Fibroblast of peridontal ligament (primary cell): ENCODE data around the gene TOP2B.

Experiments
- DNase-seq: peaks from one replicate; pipeline ENCODE4 v3.0.0-alpha.2; 2010; ENCODE audit errors: extremely low read depth

TOP2B gene

GRCh38 chr3:25677121-25677520 lies 12.4 kb upstream of the TOP2B start:
- no peak for DNase-seq

GRCh38 chr3:25674670-25675069 lies 10.0 kb upstream of the TOP2B start:
- no peak for DNase-seq

GRCh38 chr3:25673738-25674298 lies 9.1 kb upstream of the TOP2B start:
- no peak for DNase-seq

DNA sequence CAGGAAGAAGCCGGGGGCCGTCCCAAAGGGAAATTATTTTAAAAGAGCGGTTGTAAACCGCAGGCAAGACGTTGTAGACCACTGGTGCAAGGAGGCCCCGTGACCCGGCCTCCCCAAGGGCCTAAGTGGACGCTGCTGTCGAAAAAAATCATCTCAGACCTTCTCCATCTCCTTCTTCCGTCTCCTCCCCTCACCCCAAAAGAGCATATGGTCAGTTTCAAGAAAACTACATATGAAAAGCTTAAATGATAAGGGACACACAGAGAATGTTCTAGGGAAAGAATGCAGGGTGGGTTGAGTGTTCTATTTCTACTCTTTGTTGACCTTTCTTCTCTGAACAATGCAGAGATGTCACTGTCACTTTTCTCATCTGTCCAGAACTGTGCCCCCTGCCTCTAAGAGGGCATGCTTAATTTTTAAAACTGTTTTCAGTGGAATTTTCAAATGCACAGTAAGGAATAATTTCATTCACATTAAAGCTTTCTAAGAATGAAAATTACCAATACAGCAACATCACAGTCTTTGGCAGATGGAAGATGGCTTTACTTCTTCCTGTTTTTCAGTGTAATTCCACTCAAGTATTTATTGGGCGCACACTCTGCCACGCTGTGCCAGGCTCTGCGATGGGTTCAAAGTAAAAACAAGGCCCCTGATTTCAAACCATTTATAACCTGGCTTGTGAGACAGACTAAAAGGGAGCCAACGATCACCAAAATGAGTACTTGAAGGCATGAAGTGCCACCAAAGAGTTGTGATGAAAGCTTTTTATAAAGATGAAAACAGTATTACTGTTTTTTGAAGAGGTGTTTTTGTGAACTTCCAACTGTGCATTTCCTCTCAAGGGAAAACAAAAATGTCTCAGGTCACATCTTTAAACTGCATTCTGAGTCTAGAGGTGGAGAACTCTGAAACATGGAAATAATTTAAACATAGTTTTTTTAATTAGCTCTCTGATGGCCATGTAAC lies 891 bp upstream of the TOP2B start:
- DNase-seq, result no peak

GRCh38 chr3:25663869-25664811 lies 567 bp downstream of the TOP2B start:
- DNase-seq, result peak; percentile 38

DNA sequence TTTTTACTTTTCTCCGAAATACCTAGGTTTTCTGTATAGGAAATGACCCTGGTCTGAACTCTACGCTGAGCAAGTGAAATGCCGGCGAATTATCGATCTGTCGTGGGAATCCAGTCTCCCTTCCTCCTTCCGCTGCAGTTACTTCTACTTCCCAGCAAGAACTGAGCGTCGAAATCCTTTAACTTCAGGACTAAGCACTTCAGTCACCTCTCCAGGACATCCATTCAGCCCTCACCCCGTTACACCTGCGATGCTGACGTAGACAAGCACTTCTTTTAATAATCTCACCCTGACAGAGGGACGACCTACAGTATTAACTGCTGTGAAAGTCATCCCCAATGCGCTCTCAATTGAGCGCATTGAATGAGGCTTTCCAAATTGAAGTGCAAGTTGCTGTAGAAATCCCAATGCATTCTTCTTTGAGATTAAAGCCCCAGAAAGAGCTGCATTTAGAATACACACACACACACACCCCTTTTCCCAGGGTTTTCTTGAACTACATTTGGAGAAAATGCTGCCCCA lies 1.3 kb downstream of the TOP2B start:
- DNase-seq, result peak; percentile 40

DNA sequence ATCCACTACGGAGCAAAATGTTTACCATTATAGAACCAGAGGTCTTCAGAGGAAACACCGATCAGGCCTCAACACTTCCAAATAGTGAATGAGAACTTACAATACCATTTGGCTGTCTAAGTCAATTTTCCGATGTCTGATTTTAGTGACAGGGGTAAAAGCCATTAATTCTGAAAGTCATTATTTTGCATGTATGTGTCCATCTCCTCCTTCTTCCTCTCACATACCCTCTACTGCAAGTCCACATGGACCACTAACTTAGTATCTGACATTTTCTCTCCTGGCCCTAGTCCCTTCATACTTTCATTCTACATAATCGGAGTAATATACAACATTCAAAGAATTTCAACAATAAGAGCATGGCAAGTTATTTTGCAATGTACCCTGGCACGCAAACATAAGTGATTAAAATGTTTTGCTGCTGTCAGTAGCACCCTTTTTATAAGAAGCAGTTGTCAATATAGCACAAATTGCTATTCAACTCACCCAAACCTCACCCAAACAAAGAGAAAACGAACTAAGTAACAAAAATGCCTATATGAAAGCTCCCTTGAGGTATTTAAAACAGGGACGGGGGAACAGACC lies 1.9 kb downstream of the TOP2B start:
- DNase-seq, result peak; percentile 18

DNA sequence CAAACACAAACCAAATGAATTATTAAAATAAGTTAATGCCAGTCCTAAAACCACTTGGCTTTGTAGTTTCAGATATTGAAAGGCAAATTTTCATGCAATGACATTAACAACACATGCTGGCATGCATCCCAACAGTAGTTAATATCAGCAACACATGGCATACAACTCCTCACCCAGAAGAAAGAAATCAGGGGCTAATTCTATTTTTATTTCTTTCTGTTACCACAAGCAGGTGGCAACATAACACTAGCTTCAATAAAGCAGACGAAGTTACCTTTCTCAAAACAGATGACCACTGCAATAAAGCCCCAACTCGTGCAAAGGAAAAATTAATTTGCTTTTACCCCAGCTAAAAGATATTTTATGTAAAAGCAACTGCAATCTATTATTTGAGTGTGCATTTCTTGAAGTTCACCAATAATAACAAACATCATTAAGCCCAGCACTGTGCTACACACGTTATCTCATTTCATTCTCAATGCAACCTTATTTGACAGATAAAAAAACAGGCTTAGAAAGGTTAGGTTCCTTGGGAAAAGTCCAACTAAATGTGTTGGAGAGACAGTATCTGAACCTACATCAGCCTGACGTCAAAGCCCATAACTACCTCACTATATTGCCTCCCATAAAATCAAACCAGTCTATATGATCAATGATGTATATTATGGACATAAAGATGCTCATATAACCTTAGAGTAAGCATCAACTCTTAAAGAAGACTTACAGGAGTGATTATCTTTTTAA lies 2.8 kb downstream of the TOP2B start:
- DNase-seq, result no peak

- DNase-seq, result no peak
Measured at GRCh38 chr3:25658836-25659235, 5.9 kb downstream of the TOP2B start.

- DNase-seq, result no peak
Measured at GRCh38 chr3:25657293-25657692, 7.4 kb downstream of the TOP2B start.

GRCh38 chr3:25655659-25656058 lies 9.0 kb downstream of the TOP2B start:
- no peak for DNase-seq

GRCh38 chr3:25654576-25654975 lies 10.1 kb downstream of the TOP2B start:
- DNase-seq, result no peak

DNA sequence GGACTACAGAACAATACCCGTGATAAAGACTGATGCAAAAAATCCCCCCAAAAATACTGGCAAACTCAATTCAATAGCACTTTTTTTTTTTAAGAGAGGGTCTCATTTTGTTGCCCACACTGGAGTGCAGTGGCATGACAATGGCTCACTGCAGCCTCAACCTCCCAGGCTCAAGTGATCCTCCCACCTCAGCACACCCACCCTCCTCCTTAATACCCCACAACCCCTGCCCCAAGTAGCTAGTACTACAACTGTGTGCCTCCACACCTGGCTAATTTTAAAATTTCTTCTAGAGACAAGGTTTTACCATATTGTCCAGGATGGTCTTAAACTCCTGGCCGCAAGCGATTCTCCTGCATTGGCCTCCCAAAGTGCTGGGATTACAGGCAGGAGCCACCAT lies 11.4 kb downstream of the TOP2B start:
- no peak for DNase-seq

- peak; percentile 51 for DNase-seq
Measured at GRCh38 chr3:25652921-25653320, 11.8 kb downstream of the TOP2B start.

DNA sequence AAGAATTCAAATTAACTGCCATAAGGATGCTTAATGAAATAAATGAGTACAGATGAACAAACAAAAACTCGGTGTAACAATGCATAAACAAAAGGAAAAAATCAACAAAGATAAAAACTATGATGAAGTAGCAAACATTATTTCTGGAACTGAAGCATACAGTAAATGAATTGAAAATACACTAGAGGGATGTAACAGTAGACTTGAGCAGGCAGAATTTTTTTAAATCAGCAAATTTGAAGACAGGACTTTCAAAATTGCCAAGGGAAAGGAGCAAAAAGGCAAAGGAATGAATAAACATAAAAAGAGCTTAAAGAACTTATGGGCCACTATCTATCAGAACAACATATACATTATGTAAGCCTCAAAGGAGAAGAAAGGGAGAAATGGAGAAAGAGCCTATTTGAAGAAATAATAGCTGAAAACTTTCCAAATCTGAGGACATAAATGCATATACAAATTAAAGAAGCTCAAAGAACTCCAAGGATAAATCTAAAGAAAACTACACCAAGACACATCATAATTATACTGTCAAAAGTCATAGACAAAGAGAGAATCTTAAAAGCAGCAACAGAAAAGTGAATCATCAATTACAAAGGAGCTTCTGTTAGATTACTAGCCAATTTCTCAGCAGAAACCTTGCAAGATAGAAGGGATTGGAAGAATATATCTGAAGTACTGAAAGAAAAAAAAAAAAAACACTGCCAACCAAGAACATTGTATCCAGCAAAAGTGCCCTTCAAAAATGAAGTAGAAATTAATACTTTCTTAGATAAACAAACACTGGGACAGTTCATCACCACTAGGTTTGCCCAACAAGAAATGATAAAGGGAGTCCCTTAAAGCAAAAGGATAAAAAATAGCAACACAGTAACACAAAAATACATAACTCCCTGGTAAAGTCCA lies 15.5 kb downstream of the TOP2B start:
- DNase-seq, result no peak

- peak; percentile 89 for DNase-seq
Measured at GRCh38 chr3:25648107-25648535, 16.6 kb downstream of the TOP2B start.

GRCh38 chr3:25635038-25635437 lies 29.7 kb downstream of the TOP2B start:
- no peak for DNase-seq

GRCh38 chr3:25633919-25634318 lies 30.8 kb downstream of the TOP2B start:
- DNase-seq, result no peak

DNA sequence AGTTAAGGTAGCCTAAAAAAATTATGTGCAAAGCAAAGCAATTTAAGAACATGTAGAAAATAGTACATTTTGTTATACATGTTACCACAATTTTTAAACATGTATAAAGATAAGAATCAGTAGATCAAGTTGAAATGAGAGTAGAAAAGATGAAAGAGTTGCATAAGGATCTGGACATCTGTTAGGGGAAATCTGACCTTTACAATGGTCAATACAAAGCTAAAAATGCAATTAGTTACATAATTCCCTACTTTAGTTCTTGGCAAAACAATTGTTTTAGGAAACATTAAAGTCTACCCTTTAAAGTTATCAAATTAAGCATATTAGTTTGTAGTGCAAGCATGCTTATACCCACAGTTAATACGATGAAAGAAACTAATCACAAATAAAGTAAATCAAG lies 32.7 kb downstream of the TOP2B start:
- no peak for DNase-seq

DNA sequence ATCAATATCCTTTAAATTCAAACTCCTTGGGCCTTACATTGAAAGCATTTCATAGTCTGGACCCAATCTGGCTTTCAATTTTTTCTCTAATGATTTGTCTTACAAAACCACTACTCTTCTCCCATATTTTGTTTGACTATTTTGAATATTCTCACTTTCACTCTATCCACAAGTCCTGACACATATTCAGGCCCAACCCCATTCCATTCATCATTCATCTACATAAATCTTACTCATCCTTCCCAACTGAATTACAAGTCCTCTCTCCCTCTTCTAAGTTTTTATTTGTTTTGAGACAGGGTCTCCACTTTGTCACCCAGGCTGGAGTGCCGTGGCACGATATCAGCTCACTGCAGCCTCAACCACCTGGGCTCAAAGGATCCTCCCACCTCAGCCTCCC lies 43.6 kb downstream of the TOP2B start:
- DNase-seq, result no peak
